Occipital lobe (tissue), 2 donors: Measurements from ENCODE around the gene CAPN2. TPM values are rescaled to one million over a fixed set of nuclear protein-coding genes. Genes with fewer than 3 reads are reported as not detected.
"Not testable (repeated sequence)": the region's sequence is repeated elsewhere in the genome, so short reads cannot be mapped to it uniquely, and the experiment has no call there.

Source experiments
- DNase-seq: peaks from one replicate; lab custom pipeline; 2025; lab: John Stamatoyannopoulos, UW
- total RNA-seq: library from RNA; depleted of rRNA; stranded (reverse); fragments of >200 nt; gene quantifications from one replicate; pipeline ENCODE4 v1.2.3, GENCODE V29; 2014

CAPN2 gene
- total RNA-seq, 1 donor from 2014 or later: 41.5 TPM

- no peak for DNase-seq
These were observed 72.2 kb downstream of the CAPN2 start for GRCh38 chr1:223784541-223784940.

GRCh38 chr1:223785808-223786207, 73.5 kb downstream of the CAPN2 start:
- no peak for DNase-seq

GRCh38 chr1:223788746-223789415, 76.5 kb downstream of the CAPN2 start:
- no peak for DNase-seq

GRCh38 chr1:223792046-223792445, 79.7 kb downstream of the CAPN2 start:
- DNase-seq: no peak

- DNase-seq: no peak
These were observed 81.4 kb downstream of the CAPN2 start for GRCh38 chr1:223793716-223794115.

GRCh38 chr1:223794136-223794880, 82.0 kb downstream of the CAPN2 start:
- no peak for DNase-seq

GRCh38 chr1:223796210-223796609, 83.9 kb downstream of the CAPN2 start:
- no peak for DNase-seq

- DNase-seq: no peak
These were observed 89.7 kb downstream of the CAPN2 start for GRCh38 chr1:223802032-223802431.

GRCh38 chr1:223802602-223803001, 90.3 kb downstream of the CAPN2 start:
- no peak for DNase-seq

- no peak for DNase-seq
These were observed 90.9 kb downstream of the CAPN2 start for GRCh38 chr1:223803211-223803610.

- DNase-seq: not testable (repeated sequence)
These were observed 97.6 kb downstream of the CAPN2 start for GRCh38 chr1:223809905-223810304.

GRCh38 chr1:223810586-223810985, 98.2 kb downstream of the CAPN2 start:
- no peak for DNase-seq

GRCh38 chr1:223811634-223812101, 99.3 kb downstream of the CAPN2 start:
- DNase-seq: no peak

- DNase-seq: no peak
These were observed 101.3 kb downstream of the CAPN2 start for GRCh38 chr1:223813645-223814044.

GRCh38 chr1:223815020-223815853, 102.9 kb downstream of the CAPN2 start:
- no peak for DNase-seq

GRCh38 chr1:223815865-223816264, 103.5 kb downstream of the CAPN2 start:
- no peak for DNase-seq

GRCh38 chr1:223817265-223817664, 104.9 kb downstream of the CAPN2 start:
- DNase-seq: not testable (repeated sequence)

GRCh38 chr1:223819730-223820514, 107.6 kb downstream of the CAPN2 start:
- no peak for DNase-seq

GRCh38 chr1:223820515-223820858, 108.1 kb downstream of the CAPN2 start:
- DNase-seq: no peak

GRCh38 chr1:223820971-223821370, 108.6 kb downstream of the CAPN2 start:
- DNase-seq: no peak

GRCh38 chr1:223824287-223824686, 111.9 kb downstream of the CAPN2 start:
- no peak for DNase-seq
